Measurements from ENCODE around the gene DIPK1A.

GRCh38 chr1:92816732-92817131 is 144.5 kb downstream of the DIPK1A start:
- no peak for TF ChIP-seq CTCF (IDR thresholded peaks at IDR 0.05; ENCODE audit: borderline replicate concordance, extremely low read depth, low read length, poor library complexity, severe bottlenecking)
- no peak for TF ChIP-seq EZH2 (IDR thresholded peaks at IDR 0.05; ENCODE audit: borderline replicate concordance, low read depth, low read length, severe bottlenecking)

Data from DND-41 (cell line).